Lower lobe of right lung (tissue), 2 donors: ENCODE measurements around the gene ZNF496. TPM values are rescaled to one million over a fixed set of nuclear protein-coding genes. Genes with fewer than 3 reads are reported as not detected.
A peak's percentile ranks its signal among the peaks of the same experiment; 100 is the strongest.

ENCODE experiments used
- ATAC-seq, 2 donors: fragments of 200-7000 bp; cut with Tn5 transposase; one replicate each; pipeline ENCODE4 v1.9.1; 2020 to 2022; ENCODE audit warnings: mild to moderate bottlenecking in 2 of 2, moderate library complexity in 2 of 2
- DNase-seq: peaks from one replicate; pipeline ENCODE4 v3.0.0-alpha.2; 2020
- H3K27ac ChIP-seq: fragments of 200-600 bp; one replicate; pipeline ENCODE4 v1.8.0; 2022
- H3K27me3 ChIP-seq: fragments of 200-600 bp; one replicate; pipeline ENCODE4 v1.8.0; 2022; ENCODE audit warnings: low read depth
- H3K36me3 ChIP-seq: fragments of 200-600 bp; one replicate; pipeline ENCODE4 v1.8.0; 2022; ENCODE audit warnings: mild to moderate bottlenecking
- H3K4me1 ChIP-seq: fragments of 200-600 bp; one replicate; pipeline ENCODE4 v1.8.0; 2022
- H3K4me3 ChIP-seq: fragments of 200-600 bp; one replicate; pipeline ENCODE4 v1.8.0; 2022; ENCODE audit warnings: mild to moderate bottlenecking
- H3K9me3 ChIP-seq: fragments of 200-600 bp; one replicate; pipeline ENCODE4 v1.8.0; 2022
- CTCF ChIP-seq: fragments of 200-600 bp; IDR thresholded peaks from one replicate; pipeline ENCODE4 v1.8.0; 2022; ENCODE audit warnings: antibody characterized with exemption, mild to moderate bottlenecking
- intact Hi-C: fragments of 100-400 bp; cut with DNase I; formaldehyde crosslinking; loops from one replicate; pipeline ENCODE4 v1.11.0; 2022
- total RNA-seq: library from RNA; stranded (reverse); fragmentation: NEBNext Ultra II Directional; extraction: Animal tissue kit (Norgen Biotek cat#: 25700); gene quantifications from one replicate; pipeline ENCODE4 v1.2.1, GENCODE V29; 2021
- donor health status: DM: no; HTN: yes; CAD: no; lungs with severe emphysema.

Gene ZNF496
- total RNA-seq, 1 donor from 2014 or later: 16.9 TPM

DNA sequence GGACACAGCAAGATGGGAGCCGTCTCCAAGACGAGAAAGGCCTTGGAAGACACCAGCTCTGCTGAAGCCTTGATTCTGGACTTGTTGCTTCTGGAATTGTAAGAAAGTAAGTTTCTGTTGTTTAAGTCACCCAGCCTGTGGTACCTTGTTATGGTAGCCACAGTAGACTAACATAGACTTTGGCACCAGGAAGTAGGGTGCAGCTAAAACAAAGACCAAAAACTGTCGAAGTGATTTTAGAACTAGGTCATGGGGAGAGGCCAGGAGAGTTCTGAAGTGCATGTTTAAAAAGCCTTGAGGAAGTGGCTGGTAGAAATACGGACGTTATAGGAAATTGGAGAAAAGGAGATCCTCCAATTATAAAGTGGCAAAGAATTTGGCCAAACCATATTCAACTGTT, 28.5 kb downstream of the ZNF496 start:
- no peak for DNase-seq
- no peak for TF ChIP-seq CTCF
- H3K9me3 ChIP-seq: no peaks in the 10 kb centered on the region

GRCh38 chr1:247301176-247301540, 30.5 kb downstream of the ZNF496 start:
- H3K36me3 ChIP-seq: peaks cover 62% of the 10 kb centered on the region
- no peak overlapping the region for H3K27ac ChIP-seq
- no peaks in the 10 kb centered on the region for H3K27me3 ChIP-seq
- intact Hi-C loops: no loop called here
- H3K9me3 ChIP-seq: no peaks in the 10 kb centered on the region
- TF ChIP-seq CTCF: no peak
- DNase-seq (no peak), ATAC-seq (peak in 1 of 2 donors; percentile 24)
- H3K4me3 ChIP-seq: no peak overlapping the region
- no peaks in the 10 kb centered on the region for H3K4me1 ChIP-seq

More for the DNA sequence above, 28.5 kb downstream of the ZNF496 start:
- no peak overlapping the region for H3K4me3 ChIP-seq
- no peaks in the 10 kb centered on the region for H3K4me1 ChIP-seq
- no peak for ATAC-seq
- H3K36me3 ChIP-seq: peaks cover 82% of the 10 kb centered on the region
- H3K27ac ChIP-seq: no peak overlapping the region
- H3K27me3 ChIP-seq: no peaks in the 10 kb centered on the region
- intact Hi-C loops: no loop called here

GRCh38 chr1:247300491-247301175, 31.0 kb downstream of the ZNF496 start:
- no peak overlapping the region for H3K4me3 ChIP-seq
- no peak for TF ChIP-seq CTCF
- intact Hi-C loops: no loop called here
- no peaks in the 10 kb centered on the region for H3K27me3 ChIP-seq
- ATAC-seq: no peak
- peaks cover 57% of the 10 kb centered on the region for H3K36me3 ChIP-seq
- no peak for DNase-seq
- no peaks in the 10 kb centered on the region for H3K9me3 ChIP-seq
- no peaks in the 10 kb centered on the region for H3K4me1 ChIP-seq
- H3K27ac ChIP-seq: no peak overlapping the region

DNA sequence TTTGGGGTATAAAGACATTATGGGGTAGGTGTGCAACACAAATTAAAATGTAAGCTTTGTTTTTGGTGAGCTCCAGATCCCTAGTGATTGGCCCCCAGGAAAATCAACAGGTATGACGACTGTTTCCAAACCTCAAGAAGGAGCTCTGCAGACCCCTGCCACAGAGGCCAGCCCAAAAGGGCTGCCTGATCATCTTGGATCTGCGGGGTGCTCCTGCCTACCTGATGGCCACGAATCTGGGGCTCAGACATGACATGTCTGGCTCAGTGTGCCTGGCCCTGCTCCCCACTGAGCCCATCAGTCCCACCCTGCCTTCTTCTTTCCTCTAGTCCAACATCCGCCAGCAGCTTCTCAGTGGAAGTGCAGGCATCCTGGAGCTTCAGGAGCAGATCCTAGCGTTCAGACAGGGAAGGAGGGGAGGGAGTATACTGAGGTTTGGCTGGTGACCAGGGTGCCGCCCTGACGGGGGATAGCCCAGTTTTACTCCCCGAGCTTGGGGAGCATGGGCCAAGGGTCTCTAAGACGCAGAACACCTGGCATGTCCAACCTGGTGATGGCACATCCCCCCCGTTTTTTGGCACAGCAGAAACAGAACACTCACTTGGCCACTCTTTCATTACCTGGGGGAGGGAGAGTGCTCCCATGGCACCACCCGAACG, 31.8 kb downstream of the ZNF496 start:
- no peaks in the 10 kb centered on the region for H3K9me3 ChIP-seq
- intact Hi-C loops: no loop called here
- ATAC-seq (no peak), DNase-seq (no peak)
- no peaks in the 10 kb centered on the region for H3K27me3 ChIP-seq
- H3K36me3 ChIP-seq: peaks cover 51% of the 10 kb centered on the region
- H3K4me3 ChIP-seq: no peak overlapping the region
- no peak for TF ChIP-seq CTCF
- H3K4me1 ChIP-seq: no peaks in the 10 kb centered on the region
- no peak overlapping the region for H3K27ac ChIP-seq

GRCh38 chr1:247298701-247299100, 33.0 kb downstream of the ZNF496 start:
- no peaks in the 10 kb centered on the region for H3K4me1 ChIP-seq
- no peak for DNase-seq
- no peaks in the 10 kb centered on the region for H3K9me3 ChIP-seq
- H3K4me3 ChIP-seq: no peak overlapping the region
- H3K27me3 ChIP-seq: no peaks in the 10 kb centered on the region
- H3K36me3 ChIP-seq: peaks cover 41% of the 10 kb centered on the region
- no peak overlapping the region for H3K27ac ChIP-seq
- intact Hi-C loops: no loop called here
- ATAC-seq: no peak
- TF ChIP-seq CTCF: no peak
